OCI-LY3 (cell line): ENCODE results near the gene CTSL.

Experiments
- H2AFZ ChIP-seq: fragments of 200-600, 300-600 bp; shearing (Covaris generic); 2 replicates; pipeline ENCODE4 v1.6.0; 2014; ENCODE audit warnings: antibody characterized with exemption, low read depth, low read length
- H3K27ac ChIP-seq: fragments of 200-600, 300-600 bp; sonication (generic); 2 replicates; pipeline ENCODE4 v1.5.1; 2014; ENCODE audit warnings: mild to moderate bottlenecking, low read length, moderate library complexity, mixed read lengths
- H3K27me3 ChIP-seq: fragments of 200-600, 300-600 bp; sonication (generic); 2 replicates; pipeline ENCODE4 v1.6.1; 2014; ENCODE audit warnings: low read depth, low read length, mixed read lengths
- H3K36me3 ChIP-seq: fragments of 200-600, 300-600 bp; sonication (generic); replicated peaks from 2 replicates; pipeline ENCODE3; 2014; ENCODE audit warnings: low read depth, low read length, mixed read lengths
- H3K4me1 ChIP-seq: fragments of 300-600, 200-600 bp; sonication (generic); 2 replicates; pipeline ENCODE4 v1.6.1; 2014; ENCODE audit warnings: low read length, mixed read lengths
- H3K4me2 ChIP-seq: fragments of 200-600, 300-600 bp; sonication (generic); 2 replicates; pipeline ENCODE4 v1.6.1; 2014; ENCODE audit warnings: low read length, mixed read lengths
- H3K4me3 ChIP-seq: fragments of 300-600, 200-600 bp; sonication (generic); 2 replicates; pipeline ENCODE4 v1.5.1; 2014; ENCODE audit warnings: antibody characterized with exemption, mild to moderate bottlenecking, low read length, moderate library complexity
- H3K79me2 ChIP-seq: fragments of 300-600, 200-600 bp; shearing (Covaris generic); 2 replicates; pipeline ENCODE4 v1.6.1; 2014; ENCODE audit warnings: mild to moderate bottlenecking, low read length, mixed read lengths
- H3K9ac ChIP-seq: fragments of 300-600, 200-600 bp; shearing (Covaris generic); 2 replicates; pipeline ENCODE4 v1.6.0; 2014; ENCODE audit warnings: mild to moderate bottlenecking, low read length, moderate library complexity
- H3K9me3 ChIP-seq: fragments of 200-600, 300-600 bp; shearing (Covaris generic); 2 replicates; pipeline ENCODE4 v1.6.1; 2014; ENCODE audit warnings: low read length, mixed read lengths; ENCODE audit not compliant: insufficient read depth
- H4K20me1 ChIP-seq: fragments of 200-600, 300-600 bp; sonication (generic); 2 replicates; pipeline ENCODE4 v1.6.1; 2016; ENCODE audit warnings: low read length, mixed read lengths; ENCODE audit not compliant: insufficient read depth
- CTCF ChIP-seq: fragments of 200-600, 300-600 bp; sonication (generic); IDR thresholded peaks from 2 replicates; pipeline ENCODE4 v1.5.1; 2014; ENCODE audit warnings: antibody characterized with exemption, low read length, low read depth
- EZH2phosphoT487 ChIP-seq: fragments of 200-600 bp; shearing (Covaris generic); IDR thresholded peaks from 2 replicates; pipeline ENCODE4 v1.6.1; 2018; ENCODE audit warnings: antibody characterized with exemption, mixed run types, low read depth

CTSL gene

GRCh38 chr9:87710443-87710842, 15.5 kb upstream of the CTSL start:
- H3K9ac ChIP-seq: no peak overlapping the region
- TF ChIP-seq CTCF: no peak
- no peak for TF ChIP-seq EZH2phosphoT487
- no peak overlapping the region for H3K27ac ChIP-seq
- H3K79me2 ChIP-seq: no peaks in the 10 kb centered on the region
- no peak overlapping the region for H3K4me2 ChIP-seq
- H3K4me1 ChIP-seq: no peaks in the 10 kb centered on the region
- no peaks in the 10 kb centered on the region for H4K20me1 ChIP-seq
- H3K9me3 ChIP-seq: no peaks in the 10 kb centered on the region
- no peaks in the 10 kb centered on the region for H3K36me3 ChIP-seq
- H2AFZ ChIP-seq: no peak overlapping the region
- no peaks in the 10 kb centered on the region for H3K27me3 ChIP-seq
- H3K4me3 ChIP-seq: no peak overlapping the region

- Histone ChIP-seq H3K79me2 (no peaks in the 10 kb centered on the region), H3K4me2 (no peak overlapping the region), H2AFZ (no peak overlapping the region), H3K36me3 (no peaks in the 10 kb centered on the region), H3K27ac (no peak overlapping the region), H3K4me3 (no peak overlapping the region), H3K27me3 (no peaks in the 10 kb centered on the region), H3K9me3 (no peaks in the 10 kb centered on the region), H4K20me1 (no peaks in the 10 kb centered on the region), H3K4me1 (no peaks in the 10 kb centered on the region), H3K9ac (no peak overlapping the region)
- TF ChIP-seq EZH2phosphoT487 (no peak), CTCF (no peak)
These were observed 13.8 kb upstream of the CTSL start for GRCh38 chr9:87711857-87712800.

GRCh38 chr9:87712801-87713277, 13.1 kb upstream of the CTSL start:
- TF ChIP-seq EZH2phosphoT487 (no peak), CTCF (no peak)
- Histone ChIP-seq H3K36me3 (no peaks in the 10 kb centered on the region), H3K27ac (no peak overlapping the region), H3K9me3 (no peaks in the 10 kb centered on the region), H3K4me3 (no peak overlapping the region), H3K4me1 (no peaks in the 10 kb centered on the region), H4K20me1 (no peaks in the 10 kb centered on the region), H3K79me2 (no peaks in the 10 kb centered on the region), H3K9ac (no peak overlapping the region), H2AFZ (no peak overlapping the region), H3K4me2 (no peak overlapping the region), H3K27me3 (no peaks in the 10 kb centered on the region)

- TF ChIP-seq CTCF (no peak), EZH2phosphoT487 (no peak)
- Histone ChIP-seq H4K20me1 (no peaks in the 10 kb centered on the region), H3K9ac (no peak overlapping the region), H3K4me3 (no peak overlapping the region), H3K4me1 (no peaks in the 10 kb centered on the region), H3K4me2 (no peak overlapping the region), H3K27me3 (no peaks in the 10 kb centered on the region), H2AFZ (no peak overlapping the region), H3K27ac (no peak overlapping the region), H3K9me3 (no peaks in the 10 kb centered on the region), H3K36me3 (no peaks in the 10 kb centered on the region), H3K79me2 (no peaks in the 10 kb centered on the region)
These were observed 12.5 kb upstream of the CTSL start for GRCh38 chr9:87713278-87713987.
